Measurements from ENCODE around the gene FLT4.

The FLT4 gene

GRCh38 chr5:180603076-180603594 lies 46.3 kb downstream of the FLT4 start:
- no peak for DNase-seq

- no peak for DNase-seq
These were observed 46.8 kb downstream of the FLT4 start for GRCh38 chr5:180602481-180603075.

GRCh38 chr5:180601591-180602480 lies 47.6 kb downstream of the FLT4 start:
- no peak for DNase-seq

GRCh38 chr5:180600554-180601041 lies 48.8 kb downstream of the FLT4 start:
- DNase-seq, result no peak

- DNase-seq, result no peak
These were observed 49.3 kb downstream of the FLT4 start for GRCh38 chr5:180599981-180600553.

- no peak for DNase-seq
These were observed 49.8 kb downstream of the FLT4 start for GRCh38 chr5:180599590-180599914.

GRCh38 chr5:180598797-180599589 lies 50.4 kb downstream of the FLT4 start:
- DNase-seq, result no peak

- DNase-seq, result no peak
These were observed 51.1 kb downstream of the FLT4 start for GRCh38 chr5:180598316-180598701.

GRCh38 chr5:180596668-180597231 lies 52.6 kb downstream of the FLT4 start:
- DNase-seq, result no peak

GRCh38 chr5:180596115-180596667 lies 53.2 kb downstream of the FLT4 start:
- DNase-seq, result no peak

- no peak for DNase-seq
These were observed 53.9 kb downstream of the FLT4 start for GRCh38 chr5:180595381-180596114.

- DNase-seq, result no peak
These were observed 54.4 kb downstream of the FLT4 start for GRCh38 chr5:180595046-180595379.

GRCh38 chr5:180594311-180595045 lies 54.9 kb downstream of the FLT4 start:
- no peak for DNase-seq

- no peak for DNase-seq
These were observed 55.8 kb downstream of the FLT4 start for GRCh38 chr5:180593446-180594206.

GRCh38 chr5:180592176-180592575 lies 57.2 kb downstream of the FLT4 start:
- no peak for DNase-seq

GRCh38 chr5:180591311-180591887 lies 58.0 kb downstream of the FLT4 start, which contains the start of gene SCGB3A1:
Gene SCGB3A1 (minus strand): TSS chr5:180591499. CDS start chr5:180591462, 37 bp downstream.
- DNase-seq, result no peak

GRCh38 chr5:180590543-180591310 lies 58.7 kb downstream of the FLT4 start:
- DNase-seq, result no peak

- no peak for DNase-seq
These were observed 59.4 kb downstream of the FLT4 start for GRCh38 chr5:180589771-180590542.
